Measurements from ENCODE around the gene TEAD1. TPM values are rescaled to one million over a fixed set of nuclear protein-coding genes. Genes with fewer than 3 reads are reported as not detected.

Gene TEAD1
- total RNA-seq, 2 experiments from 2014 or later: 1.0 to 1.5 TPM

GRCh38 chr11:12922980-12923507, 248.8 kb downstream of the TEAD1 start:
- no peaks in the 10 kb centered on the region for H3K27me3 Mint-ChIP-seq
- no peaks in the 10 kb centered on the region for H3K36me3 Mint-ChIP-seq
- POLR2A ChIA-PET: no interaction called here
- CTCF ChIA-PET: no interaction called here
- no peaks in the 10 kb centered on the region for H3K4me1 Mint-ChIP-seq (ENCODE audit: low read depth)
- DNase-seq: no peak
- H3K27ac Mint-ChIP-seq: no peak overlapping the region
- no peak overlapping the region for H3K4me3 Mint-ChIP-seq
- no peaks in the 10 kb centered on the region for H3K9me3 Mint-ChIP-seq
- intact Hi-C loops (cut with micrococcal nuclease): no loop called here

GRCh38 chr11:12924650-12925049, 250.4 kb downstream of the TEAD1 start:
- peaks cover 2% of the 10 kb centered on the region for H3K27me3 Mint-ChIP-seq
- DNase-seq: no peak
- ChIA-PET CTCF (no interaction called here), POLR2A (no interaction called here)
- intact Hi-C loops (cut with micrococcal nuclease): no loop called here
- H3K36me3 Mint-ChIP-seq: no peaks in the 10 kb centered on the region
- H3K27ac Mint-ChIP-seq: no peak overlapping the region
- no peak overlapping the region for H3K4me3 Mint-ChIP-seq
- no peaks in the 10 kb centered on the region for H3K9me3 Mint-ChIP-seq
- no peaks in the 10 kb centered on the region for H3K4me1 Mint-ChIP-seq (ENCODE audit: low read depth)

GRCh38 chr11:12925520-12925919, 251.3 kb downstream of the TEAD1 start:
- CTCF ChIA-PET: interaction anchor here (1.3 kb wide), 1 partner anchor 11 kb away, joined by 3 read pairs; no protein-coding TSS in a partner anchor
- no peak overlapping the region for H3K27ac Mint-ChIP-seq
- POLR2A ChIA-PET: no interaction called here
- H3K27me3 Mint-ChIP-seq: peaks cover 2% of the 10 kb centered on the region
- no peaks in the 10 kb centered on the region for H3K4me1 Mint-ChIP-seq (ENCODE audit: low read depth)
- intact Hi-C loops (cut with micrococcal nuclease): no loop called here
- no peak overlapping the region for H3K4me3 Mint-ChIP-seq
- H3K36me3 Mint-ChIP-seq: no peaks in the 10 kb centered on the region
- DNase-seq: no peak
- no peaks in the 10 kb centered on the region for H3K9me3 Mint-ChIP-seq

- DNase-seq: no peak
- Mint-ChIP-seq H3K27me3 (peaks cover 2% of the 10 kb centered on the region), H3K4me3 (no peak overlapping the region), H3K4me1 (ENCODE audit: low read depth) (no peaks in the 10 kb centered on the region), H3K36me3 (no peaks in the 10 kb centered on the region), H3K9me3 (no peaks in the 10 kb centered on the region), H3K27ac (no peak overlapping the region)
- intact Hi-C loops (cut with micrococcal nuclease): no loop called here
- CTCF ChIA-PET: no interaction called here
- POLR2A ChIA-PET: no interaction called here
Measured at GRCh38 chr11:12927221-12927620, 253.0 kb downstream of the TEAD1 start.

- intact Hi-C loops (cut with micrococcal nuclease): no loop called here
- POLR2A ChIA-PET: no interaction called here
- no peaks in the 10 kb centered on the region for H3K36me3 Mint-ChIP-seq
- H3K4me3 Mint-ChIP-seq: no peak overlapping the region
- peaks cover 2% of the 10 kb centered on the region for H3K27me3 Mint-ChIP-seq
- H3K9me3 Mint-ChIP-seq: no peaks in the 10 kb centered on the region
- H3K4me1 Mint-ChIP-seq (ENCODE audit: low read depth): no peaks in the 10 kb centered on the region
- H3K27ac Mint-ChIP-seq: no peak overlapping the region
- CTCF ChIA-PET: no interaction called here
- DNase-seq: no peak
Measured at GRCh38 chr11:12927886-12928285, 253.7 kb downstream of the TEAD1 start.

- POLR2A ChIA-PET: no interaction called here
- H3K4me3 Mint-ChIP-seq: no peak overlapping the region
- no peaks in the 10 kb centered on the region for H3K36me3 Mint-ChIP-seq
- H3K27me3 Mint-ChIP-seq: peaks cover 5% of the 10 kb centered on the region
- no peak for DNase-seq
- no peak overlapping the region for H3K27ac Mint-ChIP-seq
- no peaks in the 10 kb centered on the region for H3K4me1 Mint-ChIP-seq (ENCODE audit: low read depth)
- CTCF ChIA-PET: no interaction called here
- intact Hi-C loops (cut with micrococcal nuclease): no loop called here
- H3K9me3 Mint-ChIP-seq: no peaks in the 10 kb centered on the region
Measured at GRCh38 chr11:12930850-12931249, 256.6 kb downstream of the TEAD1 start.

GRCh38 chr11:12932485-12932884, 258.3 kb downstream of the TEAD1 start:
- no peaks in the 10 kb centered on the region for H3K36me3 Mint-ChIP-seq
- ChIA-PET POLR2A (no interaction called here), CTCF (no interaction called here)
- H3K27me3 Mint-ChIP-seq: peaks cover 9% of the 10 kb centered on the region
- no peak overlapping the region for H3K27ac Mint-ChIP-seq
- no peaks in the 10 kb centered on the region for H3K4me1 Mint-ChIP-seq (ENCODE audit: low read depth)
- H3K9me3 Mint-ChIP-seq: no peaks in the 10 kb centered on the region
- H3K4me3 Mint-ChIP-seq: no peak overlapping the region
- intact Hi-C loops (cut with micrococcal nuclease): no loop called here
- DNase-seq: no peak

- ChIA-PET POLR2A (no interaction called here), CTCF (no interaction called here)
- intact Hi-C loops (cut with micrococcal nuclease): no loop called here
- H3K4me3 Mint-ChIP-seq: no peak overlapping the region
- no peaks in the 10 kb centered on the region for H3K36me3 Mint-ChIP-seq
- no peaks in the 10 kb centered on the region for H3K4me1 Mint-ChIP-seq (ENCODE audit: low read depth)
- H3K9me3 Mint-ChIP-seq: no peaks in the 10 kb centered on the region
- no peak overlapping the region for H3K27ac Mint-ChIP-seq
- H3K27me3 Mint-ChIP-seq: peaks cover 8% of the 10 kb centered on the region
- DNase-seq: no peak
Measured at GRCh38 chr11:12936200-12936599, 262.0 kb downstream of the TEAD1 start.

- no peak for DNase-seq
- CTCF ChIA-PET: interaction anchor here (1.7 kb wide), 1 partner anchor 25 kb away, joined by 4 read pairs; no protein-coding TSS in a partner anchor
- Mint-ChIP-seq H3K27me3 (peaks cover 11% of the 10 kb centered on the region), H3K4me3 (no peak overlapping the region), H3K9me3 (no peaks in the 10 kb centered on the region), H3K4me1 (ENCODE audit: low read depth) (no peaks in the 10 kb centered on the region), H3K27ac (no peak overlapping the region), H3K36me3 (no peaks in the 10 kb centered on the region)
- intact Hi-C loops (cut with micrococcal nuclease): no loop called here
- POLR2A ChIA-PET: no interaction called here
Measured at GRCh38 chr11:12938590-12939247, 264.5 kb downstream of the TEAD1 start.

GRCh38 chr11:12941671-12942070, 267.4 kb downstream of the TEAD1 start:
- Mint-ChIP-seq H3K27ac (no peak overlapping the region), H3K4me3 (no peak overlapping the region), H3K36me3 (peaks cover 1% of the 10 kb centered on the region), H3K9me3 (peaks cover 2% of the 10 kb centered on the region), H3K4me1 (ENCODE audit: low read depth) (no peaks in the 10 kb centered on the region), H3K27me3 (peaks cover 14% of the 10 kb centered on the region)
- CTCF ChIA-PET: no interaction called here
- intact Hi-C loops (cut with micrococcal nuclease): no loop called here
- POLR2A ChIA-PET: no interaction called here
- no peak for DNase-seq

GRCh38 chr11:12942157-12942556, 267.9 kb downstream of the TEAD1 start:
- H3K4me3 Mint-ChIP-seq: no peak overlapping the region
- ChIA-PET CTCF (no interaction called here), POLR2A (no interaction called here)
- peaks cover 14% of the 10 kb centered on the region for H3K27me3 Mint-ChIP-seq
- intact Hi-C loops (cut with micrococcal nuclease): no loop called here
- DNase-seq: no peak
- H3K27ac Mint-ChIP-seq: no peak overlapping the region
- peaks cover 1% of the 10 kb centered on the region for H3K36me3 Mint-ChIP-seq
- H3K9me3 Mint-ChIP-seq: peaks cover 2% of the 10 kb centered on the region
- no peaks in the 10 kb centered on the region for H3K4me1 Mint-ChIP-seq (ENCODE audit: low read depth)

- CTCF ChIA-PET: no interaction called here
- DNase-seq: no peak
- H3K36me3 Mint-ChIP-seq: peaks cover 1% of the 10 kb centered on the region
- H3K27ac Mint-ChIP-seq: no peak overlapping the region
- no peaks in the 10 kb centered on the region for H3K4me1 Mint-ChIP-seq (ENCODE audit: low read depth)
- peaks cover 19% of the 10 kb centered on the region for H3K27me3 Mint-ChIP-seq
- peaks cover 2% of the 10 kb centered on the region for H3K9me3 Mint-ChIP-seq
- POLR2A ChIA-PET: no interaction called here
- intact Hi-C loops (cut with micrococcal nuclease): no loop called here
- H3K4me3 Mint-ChIP-seq: no peak overlapping the region
Measured at GRCh38 chr11:12943311-12943710, 269.1 kb downstream of the TEAD1 start.

GRCh38 chr11:12944889-12945288, 270.7 kb downstream of the TEAD1 start:
- ChIA-PET CTCF (no interaction called here), POLR2A (no interaction called here)
- no peak for DNase-seq
- Mint-ChIP-seq H3K4me3 (no peak overlapping the region), H3K36me3 (peaks cover 1% of the 10 kb centered on the region), H3K4me1 (ENCODE audit: low read depth) (no peaks in the 10 kb centered on the region), H3K9me3 (peaks cover 2% of the 10 kb centered on the region), H3K27me3 (peaks cover 19% of the 10 kb centered on the region), H3K27ac (no peak overlapping the region)
- intact Hi-C loops (cut with micrococcal nuclease): no loop called here
